ENCODE measurements around the gene CD300LG.
"Not testable (repeated sequence)": the region's sequence is repeated elsewhere in the genome, so short reads cannot be mapped to it uniquely, and the experiment has no call there.

Gene CD300LG

GRCh38 chr17:43879723-43880419 lies 32.9 kb downstream of the CD300LG start:
- no peak for DNase-seq

DNA sequence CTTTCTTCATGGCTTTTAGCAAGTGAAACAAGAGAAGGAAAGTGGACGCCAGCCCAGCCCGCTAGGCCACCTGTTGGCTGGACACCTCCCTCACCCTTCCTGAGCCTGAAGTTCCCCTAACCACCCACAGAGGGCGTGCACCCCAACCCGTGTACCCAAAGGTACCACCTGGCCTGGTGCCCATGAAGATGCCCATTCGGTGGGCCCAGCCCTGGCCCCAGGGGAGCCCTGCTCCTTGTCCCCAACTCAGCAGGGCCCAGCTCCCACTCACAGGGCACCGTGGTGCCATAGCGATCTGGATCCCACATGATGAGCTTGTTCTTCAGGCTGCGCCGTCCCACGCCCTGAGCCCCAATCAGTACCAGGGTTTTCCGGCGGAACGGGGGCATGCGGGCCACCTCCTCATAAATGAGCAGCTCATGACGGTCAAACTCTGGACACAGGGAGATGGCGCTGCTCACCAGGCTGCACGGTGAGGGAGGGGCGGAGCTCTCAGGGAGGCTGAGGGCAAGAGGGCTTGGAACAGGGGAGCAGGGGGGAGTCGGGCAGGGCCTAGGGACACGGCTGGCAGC lies 33.5 kb downstream of the CD300LG start:
- DNase-seq = peak; percentile 56

- no peak for DNase-seq
Observed at GRCh38 chr17:43881181-43881580, 34.2 kb downstream of the CD300LG start.

DNA sequence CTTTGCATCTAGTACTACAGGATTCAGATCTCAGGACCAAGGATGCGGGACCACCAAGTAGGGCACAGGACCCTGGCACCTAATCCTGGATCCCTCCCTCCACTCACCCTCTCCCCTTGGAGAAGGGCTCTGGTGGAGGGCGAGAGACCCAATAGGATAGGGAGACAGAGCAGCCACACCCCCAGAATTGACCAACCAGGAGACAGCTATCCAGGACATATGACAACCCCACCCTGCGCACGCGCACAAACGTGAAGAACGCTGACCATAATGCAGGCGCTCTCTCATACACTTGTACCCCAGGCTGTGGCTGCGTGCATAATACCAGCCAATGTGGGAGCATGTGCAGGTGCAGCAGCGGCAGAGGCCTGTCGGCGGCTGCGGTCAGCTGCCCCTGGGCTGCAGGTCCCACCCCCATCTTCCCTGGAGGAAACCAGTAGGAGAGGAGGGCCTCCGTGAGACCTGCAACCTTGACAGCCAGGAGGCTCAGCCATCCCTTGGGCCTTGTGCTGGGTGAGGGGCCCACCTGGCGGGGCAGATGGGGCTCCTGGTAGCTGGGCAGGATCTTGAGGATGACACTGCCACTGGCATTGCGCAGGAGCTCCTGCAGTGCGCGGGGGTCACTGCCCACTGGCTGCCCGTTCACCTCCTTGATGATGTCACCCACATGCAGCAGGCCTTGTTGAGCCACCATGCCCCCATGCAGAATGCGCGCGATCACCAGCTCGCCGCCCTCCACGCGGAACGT lies 35.0 kb downstream of the CD300LG start:
- DNase-seq = no peak

DNA sequence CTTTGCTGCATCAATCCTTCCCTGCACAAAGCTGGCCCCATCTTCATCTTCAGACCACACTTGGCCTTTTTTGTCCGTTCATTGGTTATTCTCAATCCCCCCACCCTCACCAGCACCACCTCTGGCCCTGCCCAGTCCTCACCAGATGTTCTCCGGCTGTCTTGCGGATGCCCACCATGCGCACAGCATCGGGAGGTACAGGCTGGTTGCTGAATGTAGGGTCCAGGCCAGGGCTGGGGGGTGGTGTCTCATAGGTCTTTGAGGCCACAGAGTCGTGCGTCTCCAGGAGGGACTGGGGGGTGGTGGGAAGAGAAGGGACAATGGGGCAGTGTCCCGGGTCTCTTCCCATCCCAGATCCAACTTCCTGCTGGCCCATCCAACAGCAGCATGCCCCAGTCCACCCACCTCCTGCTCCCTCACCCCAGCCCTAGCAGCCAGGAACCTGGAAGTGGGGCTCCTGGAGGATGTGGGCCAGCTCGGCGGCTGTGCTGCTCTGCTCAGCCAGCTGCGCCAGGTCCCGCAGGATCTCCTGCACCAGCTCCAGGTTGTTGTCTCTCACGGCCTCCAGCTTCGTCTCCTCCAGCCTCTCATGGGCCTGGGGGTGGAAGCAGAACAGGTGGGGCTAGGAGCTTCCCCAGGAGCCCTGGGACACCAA lies 35.9 kb downstream of the CD300LG start:
- DNase-seq = no peak

GRCh38 chr17:43888548-43888947 lies 41.6 kb downstream of the CD300LG start:
- DNase-seq = no peak

- no peak for DNase-seq
Observed at GRCh38 chr17:43890240-43890639, 43.3 kb downstream of the CD300LG start.

DNA sequence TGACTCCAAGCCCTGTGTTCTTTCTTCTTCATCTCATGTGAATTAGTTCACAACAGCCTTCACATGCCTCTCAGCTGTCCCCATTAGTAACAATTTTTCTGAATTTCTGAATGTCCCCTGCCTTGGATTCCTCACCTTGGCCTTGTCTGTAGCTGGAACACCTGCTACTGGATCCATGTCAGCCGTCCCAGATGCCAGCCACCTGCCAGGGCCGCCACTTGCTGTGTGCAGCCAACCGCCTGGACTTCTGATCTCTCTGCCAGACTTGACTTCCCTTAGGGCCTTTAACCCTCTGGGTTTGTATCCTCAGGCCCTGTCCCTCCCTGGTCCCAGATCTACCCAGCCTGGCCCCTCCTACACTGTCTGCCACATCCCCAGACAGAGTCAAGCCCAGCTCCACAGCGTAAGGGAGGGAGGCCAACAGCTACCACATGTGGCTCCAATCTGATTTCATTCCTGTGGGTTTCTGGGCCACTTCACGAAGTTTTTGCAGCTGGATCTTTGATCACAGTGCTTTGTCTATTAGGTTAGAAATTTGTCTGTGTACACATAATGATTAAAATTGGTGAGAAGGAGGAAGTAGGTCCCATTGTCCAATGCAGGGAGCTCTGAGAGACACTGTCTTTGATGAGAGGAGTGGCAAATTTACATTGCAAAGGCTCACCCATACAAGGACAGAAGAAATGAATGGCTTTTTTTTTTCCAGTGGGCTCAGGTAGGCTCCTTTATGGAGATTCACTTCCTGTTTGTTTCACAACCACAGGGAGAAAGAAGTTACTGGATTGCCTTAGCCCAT lies 45.1 kb downstream of the CD300LG start:
- no peak for DNase-seq

DNA sequence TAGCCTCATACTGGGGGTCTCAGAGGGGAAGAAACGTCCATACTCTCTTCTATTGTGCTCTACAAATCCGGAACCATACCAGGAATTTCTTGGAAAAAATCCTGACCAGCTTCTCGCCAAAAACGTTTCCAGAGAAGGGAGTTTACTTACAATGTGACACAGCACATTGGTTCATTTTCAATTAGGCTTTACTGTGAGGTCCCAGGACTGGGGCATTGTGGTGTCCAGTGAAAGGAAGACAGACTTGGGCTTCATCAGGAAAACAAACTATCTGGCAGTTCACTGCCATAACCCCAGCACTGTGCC lies 45.6 kb downstream of the CD300LG start:
- no peak for DNase-seq

DNA sequence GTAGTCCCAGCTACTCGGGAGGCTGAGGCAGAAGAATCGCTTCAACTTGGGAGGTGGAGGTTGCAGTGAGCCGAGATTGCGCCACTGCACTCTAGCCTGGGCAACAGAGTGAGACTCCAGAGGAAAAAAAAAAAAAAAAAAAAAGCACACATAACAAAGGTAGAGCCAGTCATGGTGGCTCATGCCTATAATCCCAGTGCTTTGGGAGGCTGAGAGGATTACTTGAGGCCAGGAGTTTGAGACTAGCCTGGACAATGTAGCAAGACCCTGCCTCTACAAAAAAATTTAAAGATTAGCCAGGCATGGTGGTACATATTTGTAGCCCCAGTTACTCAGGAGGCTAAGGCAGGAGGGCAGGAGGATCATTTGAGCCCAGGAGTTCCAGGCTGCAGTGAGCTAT lies 47.5 kb downstream of the CD300LG start:
- not testable (repeated sequence) for DNase-seq

- DNase-seq = no peak
Observed at GRCh38 chr17:43897831-43898230, 50.9 kb downstream of the CD300LG start.

DNA sequence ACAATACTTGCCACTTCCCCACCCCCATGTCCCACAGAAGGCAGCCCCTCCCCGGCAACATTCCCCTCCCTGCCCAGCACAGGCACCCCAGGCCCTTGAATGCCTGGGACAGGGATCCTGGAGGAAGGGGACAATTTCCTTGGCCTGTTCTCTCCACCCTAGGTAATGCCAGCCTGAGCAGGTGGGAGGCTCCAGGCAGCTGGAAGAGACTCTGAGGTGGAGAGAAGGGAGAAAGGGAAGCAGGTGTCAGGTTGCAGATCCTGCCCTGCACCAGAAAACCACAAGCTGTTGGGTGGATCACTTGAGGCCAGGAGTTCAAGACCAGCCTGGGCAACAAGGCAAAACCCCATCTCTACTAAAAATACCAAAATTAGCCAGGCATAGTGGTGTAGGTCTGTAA lies 51.5 kb downstream of the CD300LG start:
- no peak for DNase-seq

- peak; percentile 85 for DNase-seq
Observed at GRCh38 chr17:43900183-43900857, 53.3 kb downstream of the CD300LG start.

DNA sequence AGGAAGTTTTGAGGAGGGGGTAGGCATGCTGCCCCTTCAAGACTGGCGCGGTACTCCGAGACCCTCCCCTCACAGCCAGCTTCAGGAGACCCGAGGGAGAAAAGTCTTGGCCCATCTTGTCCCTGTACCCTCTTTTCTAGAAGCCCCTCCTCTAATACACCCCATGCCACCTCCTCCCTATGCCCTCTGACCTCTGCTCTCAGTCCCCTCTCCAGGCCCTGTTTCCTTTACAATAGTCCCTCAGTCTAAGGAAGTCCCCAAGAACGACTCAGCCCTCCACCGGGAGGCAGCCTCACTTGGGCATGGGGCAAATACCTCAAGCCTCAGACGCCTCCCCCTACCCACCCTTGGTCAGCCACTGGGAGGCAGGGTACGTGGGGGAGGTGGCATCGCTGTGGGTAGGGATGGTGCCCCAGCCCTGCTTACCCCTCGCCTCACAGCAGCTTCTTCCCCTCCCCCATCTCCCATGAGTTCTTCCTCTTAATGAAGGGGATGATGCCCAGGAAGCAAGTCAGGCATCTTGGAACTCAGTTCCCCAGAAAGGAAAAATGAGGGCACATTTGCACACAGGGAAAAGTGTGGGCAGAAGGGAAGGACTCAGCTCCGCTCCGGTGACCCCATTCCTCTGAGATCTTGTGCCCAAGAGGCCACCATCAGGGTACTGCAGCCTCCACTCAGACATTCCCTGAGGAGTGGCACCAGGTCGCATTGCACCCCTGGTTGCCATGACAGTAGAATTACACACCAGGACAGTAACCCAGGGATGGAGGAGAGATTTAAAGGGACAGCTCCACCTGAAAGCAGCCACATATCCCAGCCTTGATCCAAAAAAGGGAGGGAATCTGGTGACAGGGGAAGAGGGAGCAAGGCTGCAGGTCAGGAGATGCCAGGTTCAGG lies 54.1 kb downstream of the CD300LG start:
- DNase-seq = no peak

GRCh38 chr17:43901861-43902589 lies 55.0 kb downstream of the CD300LG start:
- no peak for DNase-seq

- no peak for DNase-seq
Observed at GRCh38 chr17:43905400-43905984, 58.5 kb downstream of the CD300LG start.

DNA sequence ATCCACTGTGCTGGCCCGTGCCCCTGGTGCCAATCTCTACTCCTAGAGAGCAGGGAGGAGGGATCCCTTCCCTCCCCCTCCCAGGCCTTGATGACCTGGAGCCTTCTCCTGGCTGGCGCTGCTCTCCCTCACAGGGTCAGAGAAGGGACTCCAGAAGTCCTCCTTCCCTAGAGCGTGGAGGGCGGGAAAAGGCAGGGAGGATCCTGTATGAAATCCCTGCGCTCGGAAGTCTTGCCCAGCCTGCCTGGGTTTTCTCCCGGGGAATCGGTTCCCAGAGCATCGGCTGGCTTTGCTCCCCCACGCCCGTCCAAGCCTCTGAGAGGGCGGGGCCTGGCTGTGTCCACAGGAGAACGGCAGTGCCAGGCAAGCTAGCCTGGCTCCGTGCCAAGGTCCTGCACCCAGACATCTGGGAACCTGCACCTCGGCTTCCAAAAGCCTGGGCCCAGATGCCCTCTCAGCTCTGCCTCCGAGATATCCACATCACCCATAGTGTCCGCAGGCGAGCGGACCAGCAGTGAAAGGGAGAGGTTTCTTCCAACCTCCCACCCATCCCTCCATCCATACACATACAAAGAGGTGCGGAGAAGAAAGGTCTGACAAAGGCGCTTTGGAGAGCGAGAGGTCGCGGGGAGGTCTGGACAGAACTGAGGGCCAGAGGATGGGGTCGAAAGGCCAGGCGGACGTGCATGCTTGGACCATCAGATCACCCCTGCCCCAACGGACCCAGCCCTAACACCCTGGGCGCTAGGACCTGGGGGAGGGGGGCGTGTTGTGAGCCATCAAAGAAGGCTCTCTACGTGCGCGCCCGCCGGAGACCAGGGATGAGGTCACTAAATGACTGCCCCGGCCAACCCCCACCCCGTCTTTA lies 59.2 kb downstream of the CD300LG start:
- peak; percentile 84 for DNase-seq

DNA sequence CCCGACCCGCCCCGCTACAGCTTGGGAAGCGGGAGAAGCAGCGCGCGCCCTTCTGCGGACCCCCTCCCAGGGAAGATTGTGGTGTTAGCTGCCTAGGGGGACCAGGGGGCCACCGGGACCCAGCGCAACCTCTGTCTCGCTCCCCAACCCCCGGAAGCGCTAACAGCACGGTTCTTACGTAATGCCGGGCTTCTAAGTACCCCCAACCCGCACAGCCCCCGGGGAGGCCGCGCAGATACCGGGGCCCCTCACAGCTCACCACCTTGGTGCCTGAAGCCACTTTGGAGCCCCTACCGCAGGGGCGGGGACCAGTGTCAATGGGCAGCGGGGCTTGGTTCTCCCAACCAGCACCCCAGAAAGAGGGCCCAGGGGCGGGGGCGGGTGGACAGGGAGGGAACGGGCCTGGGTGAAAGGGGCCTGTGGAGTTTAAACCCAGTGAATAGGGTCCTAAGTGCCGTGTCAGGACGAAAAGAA lies 60.0 kb downstream of the CD300LG start:
- DNase-seq = no peak
